Ovary (tissue), 9 donors: ENCODE measurements around the gene SDHD. TPM values are rescaled to one million over a fixed set of nuclear protein-coding genes. Genes with fewer than 3 reads are reported as not detected.

ENCODE experiments used
- DNase-seq, 5 donors: peaks; one replicate each; pipeline ENCODE4 v3.0.0-alpha.2; 2019 to 2020
- H3K27ac ChIP-seq, 2 donors: fragments of 200-600 bp; one replicate each; pipeline versions ENCODE4 v1.5.1 to v1.8.0; 2019 to 2022
- H3K27me3 ChIP-seq: fragments of 200-600 bp; one replicate; pipeline ENCODE4 v1.8.0; 2022
- H3K36me3 ChIP-seq: fragments of 200-600 bp; sonication (generic); one replicate; pipeline ENCODE4 v1.5.1; 2019
- H3K4me1 ChIP-seq: one replicate; pipeline ENCODE4 v1.8.1; 2013; ENCODE audit warnings: mild to moderate bottlenecking, moderate library complexity; ENCODE audit not compliant: insufficient read depth
- H3K4me3 ChIP-seq: fragments of 200-600 bp; sonication (generic); one replicate; pipeline ENCODE4 v1.5.1; 2017
- H3K9me3 ChIP-seq, 2 donors: fragments of 200-600 bp in 1 of 2; sonication (generic) in 1 of 2; one replicate each; pipeline versions ENCODE4 v1.5.1 to v1.8.1; 2013 to 2019; ENCODE audit warnings: mild to moderate bottlenecking in 1 of 2, moderate library complexity in 1 of 2
- EP300 ChIP-seq: sonication (generic); formaldehyde crosslinking; IDR thresholded peaks from one replicate; pipeline ENCODE4 v1.6.1; 2017; ENCODE audit warnings: antibody characterized with exemption
- POLR2A ChIP-seq: fragments of 450-650 bp; IDR thresholded peaks from one replicate; pipeline ENCODE4 v1.6.1; 2017; ENCODE audit warnings: antibody characterized with exemption, mild to moderate bottlenecking, moderate library complexity
- WGBS, 3 donors: extraction: QIAGEN DNeasy Blood & Tissue Kit in 1 of 3; methylation state at CpG; one replicate each; pipeline versions ENCODE4 v1.1.5 to v1.1.7; 2013 to 2017; 5-methylcytosine and 5-hydroxymethylcytosine counted together
- intact Hi-C, 4 donors: fragments of 100-400 bp; cut with DNase I; formaldehyde crosslinking; loops; one replicate each; pipeline versions ENCODE4 v1.11.0 to v1.15.1; 2022 to 2023
- polyA plus RNA-seq, 2 donors: library from polyadenylated mRNA; stranded (reverse); fragments of 200-250 nt in 1 of 2; fragments of 350-450 nt in 1 of 2; fragmentation: Illumina TruSeq in 1 of 2; extraction: RNeasy Lipid Tissue Mini Kit (QIAGEN cat#74804) in 1 of 2; gene quantifications; one replicate each; pipeline ENCODE4 v1.2.3, GENCODE V29; 2013 to 2014
- total RNA-seq, 7 donors: library from RNA; depleted of rRNA in 2 of 7; stranded (reverse); fragments of >200 nt in 2 of 7; fragmentation: NEBNext Ultra II Directional in 3 of 7; extraction: Animal tissue kit (Norgen Biotek cat#: 25700) in 3 of 7; gene quantifications; one replicate each; pipeline versions ENCODE4 v1.1.0 to v1.2.4, GENCODE V29; 2016 to 2023
- TF ChIP-seq, protein P1 (sequence below), 3 donors: fragments of 450-650 bp in 2 of 3; fragments of 200-600 bp in 1 of 3; IDR thresholded peaks; one replicate each; pipeline versions ENCODE4 v1.5.1 to v1.8.0; 2016 to 2022; ENCODE audit warnings: antibody characterized with exemption in 3 of 3, mild to moderate bottlenecking in 1 of 3
- donor health status: DM: no; HTN: no; CAD: no; lungs with moderate emphysema.
- donor health status: DM: no; HTN: no; CAD: no.
- donor health status: Bipolar disorder and iron deficiency.
- donor health status: DM: yes; HTN: yes; CAD: no.
- donor health status: DM: no; HTN: no; CAD: no.
- donor health status: DM: yes; HTN: yes; CAD: no.

Gene SDHD
- total and polyA plus RNA-seq, 9 donors, result 64.9 to 98.4 (median 84.4) TPM

DNA sequence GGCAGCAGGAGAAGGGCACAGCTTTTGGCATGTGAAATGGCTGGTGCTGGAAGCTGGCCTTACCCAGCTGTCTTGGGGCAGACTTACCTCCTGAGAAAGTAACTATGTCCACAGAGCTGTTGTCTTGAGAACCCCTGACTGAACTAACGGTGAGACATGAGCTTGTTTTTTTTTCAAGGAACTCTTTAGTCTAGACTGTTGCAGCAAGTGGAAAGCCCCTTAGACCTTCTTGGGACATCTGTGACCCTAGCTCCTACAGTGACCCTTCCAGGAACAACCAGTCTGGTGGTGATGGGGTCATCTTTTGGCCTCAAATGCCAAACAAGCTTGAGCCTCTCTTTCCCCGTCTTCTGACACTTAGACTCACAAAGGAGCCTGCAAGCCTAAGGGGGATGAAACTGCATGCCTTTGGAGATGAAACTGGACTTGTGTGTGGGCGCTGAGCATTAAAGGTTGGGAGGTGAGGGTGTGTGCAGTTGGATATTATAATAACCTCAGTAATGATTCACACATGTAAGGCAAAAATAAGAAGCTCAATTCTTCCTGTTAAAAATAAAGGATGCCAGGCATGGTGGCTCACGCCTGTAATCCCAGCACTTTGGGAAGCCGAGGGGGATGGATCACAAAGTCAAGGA, 35.4 kb downstream of the SDHD start:
- no peak for TF ChIP-seq POLR2A
- no peak for TF ChIP-seq EP300
- TF ChIP-seq, protein P1, sequence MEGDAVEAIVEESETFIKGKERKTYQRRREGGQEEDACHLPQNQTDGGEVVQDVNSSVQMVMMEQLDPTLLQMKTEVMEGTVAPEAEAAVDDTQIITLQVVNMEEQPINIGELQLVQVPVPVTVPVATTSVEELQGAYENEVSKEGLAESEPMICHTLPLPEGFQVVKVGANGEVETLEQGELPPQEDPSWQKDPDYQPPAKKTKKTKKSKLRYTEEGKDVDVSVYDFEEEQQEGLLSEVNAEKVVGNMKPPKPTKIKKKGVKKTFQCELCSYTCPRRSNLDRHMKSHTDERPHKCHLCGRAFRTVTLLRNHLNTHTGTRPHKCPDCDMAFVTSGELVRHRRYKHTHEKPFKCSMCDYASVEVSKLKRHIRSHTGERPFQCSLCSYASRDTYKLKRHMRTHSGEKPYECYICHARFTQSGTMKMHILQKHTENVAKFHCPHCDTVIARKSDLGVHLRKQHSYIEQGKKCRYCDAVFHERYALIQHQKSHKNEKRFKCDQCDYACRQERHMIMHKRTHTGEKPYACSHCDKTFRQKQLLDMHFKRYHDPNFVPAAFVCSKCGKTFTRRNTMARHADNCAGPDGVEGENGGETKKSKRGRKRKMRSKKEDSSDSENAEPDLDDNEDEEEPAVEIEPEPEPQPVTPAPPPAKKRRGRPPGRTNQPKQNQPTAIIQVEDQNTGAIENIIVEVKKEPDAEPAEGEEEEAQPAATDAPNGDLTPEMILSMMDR (IDR thresholded peaks at IDR 0.05), result no peak
- Histone ChIP-seq H3K9me3 (no peaks in the 10 kb centered on the region), H3K4me3 (no peak overlapping the region), H3K27me3 (no peaks in the 10 kb centered on the region), H3K27ac (no peak overlapping the region), H3K4me1 (no peaks in the 10 kb centered on the region), H3K36me3 (no peaks in the 10 kb centered on the region)
- 88 to 95% (median 92%) methylated on average over 5 of the region's 5 CpGs for WGBS, 3 donors
- intact Hi-C loops, result no loop called here
- no peak for DNase-seq

DNA sequence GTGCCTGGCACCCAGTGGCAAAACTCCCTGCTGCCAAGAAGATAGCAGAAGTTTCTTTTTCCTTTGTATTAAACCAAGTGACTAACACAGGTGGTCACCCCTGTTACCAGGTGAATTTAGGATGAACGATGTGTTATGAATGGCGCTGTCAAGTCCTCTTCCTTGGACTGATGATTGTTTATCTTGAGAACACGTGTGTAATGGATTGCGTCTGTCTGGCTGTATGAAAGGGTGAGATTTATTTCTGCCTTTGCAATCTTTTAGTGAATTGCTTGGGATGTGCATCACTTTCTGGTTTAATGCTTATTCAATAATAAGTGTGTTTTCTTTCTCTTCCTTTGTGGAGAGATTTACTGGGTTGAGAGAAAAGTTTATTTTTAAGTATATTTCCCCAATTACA, 36.5 kb downstream of the SDHD start:
- DNase-seq, result no peak
- 61 to 77% (median 62%) methylated on average over 4 of the region's 4 CpGs for WGBS, 3 donors
- no peaks in the 10 kb centered on the region for H3K4me1 ChIP-seq
- intact Hi-C loops, result no loop called here
- H3K36me3 ChIP-seq, result no peaks in the 10 kb centered on the region
- no peaks in the 10 kb centered on the region for H3K27me3 ChIP-seq
- H3K9me3 ChIP-seq, result no peaks in the 10 kb centered on the region
- H3K27ac ChIP-seq, result no peak overlapping the region
- TF ChIP-seq, protein P1 (IDR thresholded peaks at IDR 0.05), result no peak
- no peak for TF ChIP-seq POLR2A
- no peak for TF ChIP-seq EP300
- no peak overlapping the region for H3K4me3 ChIP-seq

DNA sequence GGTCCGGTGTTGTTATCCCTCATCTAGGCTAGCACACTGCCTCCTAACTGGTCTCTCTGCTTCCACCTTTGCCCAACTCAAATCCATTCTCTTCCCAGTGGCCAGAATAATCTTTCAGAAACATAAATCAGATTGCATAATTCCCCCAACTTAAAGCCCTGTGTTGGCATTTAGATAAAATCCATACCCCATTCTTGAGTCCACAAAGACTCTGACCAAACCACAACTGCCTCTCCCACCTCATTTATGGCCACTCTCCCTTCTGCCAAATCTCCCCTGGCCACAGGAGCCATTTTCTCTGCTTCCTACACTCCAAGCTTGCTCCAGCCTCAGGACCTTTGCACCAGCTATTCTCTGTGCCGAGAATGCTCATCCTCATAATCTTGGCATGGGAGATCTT, 40.4 kb downstream of the SDHD start:
- TF ChIP-seq POLR2A, result no peak
- TF ChIP-seq, protein P1 (IDR thresholded peaks at IDR 0.05), result no peak
- TF ChIP-seq EP300, result no peak
- H3K36me3 ChIP-seq, result no peaks in the 10 kb centered on the region
- intact Hi-C loops, result no loop called here
- no peaks in the 10 kb centered on the region for H3K27me3 ChIP-seq
- H3K4me3 ChIP-seq, result no peak overlapping the region
- no peak for DNase-seq
- H3K4me1 ChIP-seq, result no peaks in the 10 kb centered on the region
- H3K27ac ChIP-seq, result no peak overlapping the region
- WGBS, 3 donors, result 91 to 97% (median 91%) methylated on average over 2 of the region's 2 CpGs
- no peaks in the 10 kb centered on the region for H3K9me3 ChIP-seq

DNA sequence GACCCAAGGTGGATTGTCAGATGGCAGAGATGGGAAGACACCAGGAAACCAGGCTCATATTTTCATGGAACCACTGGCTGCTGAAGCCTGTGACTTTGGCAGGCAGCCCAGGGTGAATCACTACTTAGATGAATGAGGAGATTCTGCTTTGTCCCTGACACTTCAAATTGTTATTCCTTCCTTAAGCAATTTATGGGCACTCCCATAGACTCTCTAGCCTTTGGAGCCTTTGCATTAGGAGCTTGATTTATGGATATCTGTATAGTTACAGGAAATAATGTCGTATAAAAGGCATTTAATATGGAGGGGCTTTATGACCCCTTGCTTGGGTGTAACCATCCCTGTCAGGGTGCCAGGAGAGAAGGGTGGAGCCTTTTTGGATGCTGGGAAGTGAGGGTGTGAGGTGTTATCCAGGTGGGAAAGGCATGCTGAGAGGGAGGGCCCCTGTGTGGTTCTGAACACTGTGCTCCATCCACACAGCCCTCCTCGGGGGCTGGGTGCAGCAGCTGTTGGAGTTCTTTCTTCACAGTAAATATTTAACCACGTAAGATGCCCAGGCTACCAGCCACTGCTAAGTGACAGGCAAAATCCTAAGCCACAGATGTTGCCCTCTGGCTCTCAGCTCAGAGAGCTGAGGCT, 41.9 kb downstream of the SDHD start:
- 61 to 63% (median 61%) methylated on average over 3 of the region's 3 CpGs for WGBS, 3 donors
- Histone ChIP-seq H3K4me3 (no peak overlapping the region), H3K4me1 (no peaks in the 10 kb centered on the region), H3K9me3 (no peaks in the 10 kb centered on the region), H3K27ac (no peak overlapping the region), H3K36me3 (no peaks in the 10 kb centered on the region), H3K27me3 (no peaks in the 10 kb centered on the region)
- no peak for DNase-seq
- intact Hi-C loops, result no loop called here
- TF ChIP-seq, protein P1 (IDR thresholded peaks at IDR 0.05), result no peak
